Left ventricle myocardium inferior (tissue), 1 donor: ENCODE data around the gene ONECUT3. TPM values are rescaled to one million over a fixed set of nuclear protein-coding genes. Genes with fewer than 3 reads are reported as not detected.

Experiments used
- DNase-seq: peaks from one replicate; pipeline ENCODE4 v3.0.0-alpha.2; 2020
- H3K27ac ChIP-seq: fragments of 200-600 bp; replicated peaks from 2 replicates; pipeline ENCODE4 v1.8.0; 2021
- H3K27me3 ChIP-seq: fragments of 200-600 bp; 2 replicates; pipeline ENCODE4 v1.8.0; 2021; ENCODE audit warnings: low read depth
- H3K36me3 ChIP-seq: fragments of 200-600 bp; 2 replicates; pipeline ENCODE4 v1.8.0; 2021
- H3K4me1 ChIP-seq: fragments of 200-600 bp; 2 replicates; pipeline ENCODE4 v1.8.0; 2021
- H3K4me3 ChIP-seq: fragments of 200-600 bp; 2 replicates; pipeline ENCODE4 v1.8.0; 2021; ENCODE audit warnings: mild to moderate bottlenecking, moderate library complexity
- H3K9me3 ChIP-seq: fragments of 200-600 bp; replicated peaks from 2 replicates; pipeline ENCODE4 v1.8.0; 2021
- CTCF ChIP-seq: fragments of 200-600 bp; IDR thresholded peaks from 2 replicates; pipeline ENCODE4 v1.8.0; 2021; ENCODE audit warnings: antibody characterized with exemption, mild to moderate bottlenecking, borderline replicate concordance
- intact Hi-C: fragments of 100-400 bp; cut with micrococcal nuclease; formaldehyde crosslinking; loops from one replicate; pipeline ENCODE4 v1.11.0; 2022
- total RNA-seq: library from RNA; stranded (reverse); fragmentation: NEBNext Ultra II Directional; extraction: Animal tissue kit (Norgen Biotek cat#: 25700); gene quantifications from one replicate; pipeline ENCODE4 v1.2.1, GENCODE V29; 2021
- donor health status: DM: no; HTN: yes; CAD: no; lungs with severe emphysema.

The ONECUT3 gene
- total RNA-seq, 1 donor from 2014 or later, result not detected

- no peak for DNase-seq
- H3K4me1 ChIP-seq, result no peaks in the 10 kb centered on the region
- no peak overlapping the region for H3K4me3 ChIP-seq
- H3K27me3 ChIP-seq, result peaks cover 97% of the 10 kb centered on the region
- no peak overlapping the region for H3K27ac ChIP-seq
- intact Hi-C loops, result no loop called here
- peaks cover 23% of the 10 kb centered on the region for H3K9me3 ChIP-seq
- H3K36me3 ChIP-seq, result no peaks in the 10 kb centered on the region
- TF ChIP-seq CTCF, result no peak
Observed at GRCh38 chr19:1782521-1782920, 29.2 kb downstream of the ONECUT3 start.

DNA sequence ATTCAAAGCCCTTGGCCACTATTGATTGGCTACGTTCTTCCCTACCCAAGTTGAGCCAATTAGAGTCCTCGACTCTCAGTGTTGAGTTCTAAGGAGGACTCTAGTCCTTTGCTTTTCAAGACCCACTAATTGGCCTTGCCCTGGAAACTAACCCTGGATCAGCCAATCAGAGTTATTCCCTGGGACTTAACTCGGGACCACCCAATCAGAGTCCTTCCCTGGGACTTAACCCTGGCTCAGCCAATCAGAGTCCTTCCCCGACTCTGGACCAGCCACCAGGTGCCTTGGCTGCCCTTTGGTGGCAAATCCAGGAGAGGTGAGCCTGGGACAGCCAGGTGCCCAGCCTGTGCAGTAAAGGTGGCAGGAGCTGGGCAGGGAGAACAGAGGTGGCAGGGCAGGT lies 30.0 kb downstream of the ONECUT3 start:
- no peak for DNase-seq
- Histone ChIP-seq H3K27ac (no peak overlapping the region), H3K9me3 (peaks cover 23% of the 10 kb centered on the region), H3K36me3 (no peaks in the 10 kb centered on the region), H3K27me3 (peaks cover 96% of the 10 kb centered on the region), H3K4me3 (no peak overlapping the region), H3K4me1 (no peaks in the 10 kb centered on the region)
- TF ChIP-seq CTCF, result no peak
- intact Hi-C loops, result no loop called here

- no peaks in the 10 kb centered on the region for H3K36me3 ChIP-seq
- peaks cover 5% of the 10 kb centered on the region for H3K4me1 ChIP-seq
- H3K9me3 ChIP-seq, result peaks cover 23% of the 10 kb centered on the region
- no peak for TF ChIP-seq CTCF
- H3K27me3 ChIP-seq, result peaks cover 98% of the 10 kb centered on the region
- intact Hi-C loops, result no loop called here
- H3K4me3 ChIP-seq, result no peak overlapping the region
- DNase-seq, result no peak
- no peak overlapping the region for H3K27ac ChIP-seq
Observed at GRCh38 chr19:1783874-1784273, 30.6 kb downstream of the ONECUT3 start.

GRCh38 chr19:1785310-1785709 lies 32.0 kb downstream of the ONECUT3 start:
- no peak for DNase-seq
- Histone ChIP-seq H3K27me3 (peaks cover 94% of the 10 kb centered on the region), H3K36me3 (no peaks in the 10 kb centered on the region), H3K4me1 (peaks cover 12% of the 10 kb centered on the region), H3K4me3 (no peak overlapping the region), H3K9me3 (peaks cover 23% of the 10 kb centered on the region), H3K27ac (no peak overlapping the region)
- TF ChIP-seq CTCF, result no peak
- intact Hi-C loops, result no loop called here

DNA sequence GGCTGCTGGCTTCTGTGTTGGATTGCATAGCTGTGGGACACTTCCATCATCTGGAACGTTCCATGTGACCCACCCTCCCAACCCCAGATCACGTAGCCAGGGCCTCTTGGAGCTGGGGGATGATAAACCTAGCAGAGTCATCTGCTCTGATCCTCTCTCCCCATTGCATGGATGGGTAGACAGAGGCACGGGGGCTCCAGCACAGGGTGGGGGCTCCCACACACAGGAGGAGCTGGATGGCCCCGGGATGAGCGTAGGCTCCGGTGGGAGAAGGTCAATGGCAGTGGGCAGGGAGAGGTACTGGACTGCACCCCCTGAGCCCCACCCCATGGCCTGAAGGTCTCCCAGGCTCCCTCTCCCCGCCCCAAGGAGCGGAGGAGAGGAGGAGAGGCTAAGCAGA lies 33.4 kb downstream of the ONECUT3 start:
- H3K9me3 ChIP-seq, result peaks cover 16% of the 10 kb centered on the region
- intact Hi-C loops, result no loop called here
- H3K27me3 ChIP-seq, result peaks cover 91% of the 10 kb centered on the region

More for the DNA sequence above, 33.4 kb downstream of the ONECUT3 start:
- no peaks in the 10 kb centered on the region for H3K36me3 ChIP-seq
- peaks cover 12% of the 10 kb centered on the region for H3K4me1 ChIP-seq
- no peak for DNase-seq
- H3K27ac ChIP-seq, result no peak overlapping the region
- H3K4me3 ChIP-seq, result no peak overlapping the region
- TF ChIP-seq CTCF, result no peak
